GM19240 (cell line): Measurements from ENCODE around the gene HSPBAP1.

Experiments used
- DNase-seq: peaks from one replicate; pipeline ENCODE4 v3.0.0; 2011; ENCODE audit warnings: low spot score; ENCODE audit not compliant: insufficient read length

HSPBAP1 gene

GRCh38 chr3:122793568-122794416 is at the start of gene HSPBAP1:
HSPBAP1 (minus strand) TSS chr3:122793831; CDS start chr3:122793680, 151 bp downstream.
- DNase-seq: peak; percentile 73

- no peak for DNase-seq
Measured at GRCh38 chr3:122835590-122835989, 42.0 kb upstream of the HSPBAP1 start.

GRCh38 chr3:122828281-122828680 is 34.6 kb upstream of the HSPBAP1 start:
- no peak for DNase-seq

- DNase-seq: no peak
Measured at GRCh38 chr3:122826278-122826677, 32.6 kb upstream of the HSPBAP1 start.

GRCh38 chr3:122825460-122825859 is 31.8 kb upstream of the HSPBAP1 start:
- no peak for DNase-seq

GRCh38 chr3:122824465-122825381 is 31.1 kb upstream of the HSPBAP1 start:
- DNase-seq: no peak

GRCh38 chr3:122816587-122816986 is 23.0 kb upstream of the HSPBAP1 start:
- DNase-seq: no peak

GRCh38 chr3:122810734-122811133 is 17.1 kb upstream of the HSPBAP1 start:
- DNase-seq: no peak

- no peak for DNase-seq
Measured at GRCh38 chr3:122803977-122804376, 10.3 kb upstream of the HSPBAP1 start.

GRCh38 chr3:122802323-122802722 is 8.7 kb upstream of the HSPBAP1 start:
- no peak for DNase-seq

- no peak for DNase-seq
Measured at GRCh38 chr3:122800706-122801237, 7.1 kb upstream of the HSPBAP1 start.

- no peak for DNase-seq
Measured at GRCh38 chr3:122800031-122800430, 6.4 kb upstream of the HSPBAP1 start.

- DNase-seq: no peak
Measured at GRCh38 chr3:122799322-122799721, 5.7 kb upstream of the HSPBAP1 start.

GRCh38 chr3:122797291-122797690 is 3.7 kb upstream of the HSPBAP1 start:
- no peak for DNase-seq

GRCh38 chr3:122795674-122796195 is 2.1 kb upstream of the HSPBAP1 start:
- no peak for DNase-seq

GRCh38 chr3:122794779-122795673 is 1.4 kb upstream of the HSPBAP1 start, which contains the start of gene SLC49A4:
SLC49A4 (plus strand) TSS chr3:122795069; CDS start chr3:122795193, 124 bp downstream.
- DNase-seq: peak; percentile 64

- DNase-seq: no peak
Measured at GRCh38 chr3:122794483-122794778, 800 bp upstream of the HSPBAP1 start.

GRCh38 chr3:122789585-122790273 is 3.9 kb downstream of the HSPBAP1 start:
- no peak for DNase-seq

- DNase-seq: no peak
Measured at GRCh38 chr3:122787872-122788271, 5.8 kb downstream of the HSPBAP1 start.

- no peak for DNase-seq
Measured at GRCh38 chr3:122786066-122786465, 7.6 kb downstream of the HSPBAP1 start.
